Testis (tissue), 2 donors: ENCODE data around the gene MNS1.

Experiments used
- POLR2A ChIP-seq: fragments of 450-650 bp; IDR thresholded peaks from one replicate; pipeline ENCODE4 v1.6.1; 2017; ENCODE audit warnings: antibody characterized with exemption, mild to moderate bottlenecking, moderate library complexity
- TF ChIP-seq, protein P1 (sequence below), 3 experiments: fragments of 450-650 bp in 2 of 3; fragments of 200-600 bp in 1 of 3; sonication (generic) in 1 of 3; IDR thresholded peaks; one replicate each; pipeline ENCODE4 v1.5.1; 2016 to 2019; ENCODE audit warnings: antibody characterized with exemption in 3 of 3, mild to moderate bottlenecking in 2 of 3, moderate library complexity in 1 of 3

DNA sequence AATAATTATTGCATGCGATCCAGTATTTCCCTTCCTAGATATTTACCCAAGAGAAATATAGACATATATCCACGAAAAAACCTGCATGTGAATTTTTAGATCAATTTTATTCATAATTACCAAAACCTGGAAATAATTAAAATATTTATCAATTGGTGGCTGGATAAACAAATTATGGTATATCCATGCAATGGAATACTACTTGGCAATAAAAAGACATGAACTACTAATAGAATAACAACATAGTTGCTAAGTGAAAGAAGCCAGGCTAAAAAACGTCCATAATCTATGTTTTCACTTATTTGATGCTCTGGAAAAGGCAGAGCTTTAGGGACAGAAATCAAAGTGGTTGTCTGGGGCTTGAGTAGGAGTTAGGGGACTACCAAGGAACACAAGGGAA lies 79.0 kb downstream of the MNS1 start:
- TF ChIP-seq, protein P1, sequence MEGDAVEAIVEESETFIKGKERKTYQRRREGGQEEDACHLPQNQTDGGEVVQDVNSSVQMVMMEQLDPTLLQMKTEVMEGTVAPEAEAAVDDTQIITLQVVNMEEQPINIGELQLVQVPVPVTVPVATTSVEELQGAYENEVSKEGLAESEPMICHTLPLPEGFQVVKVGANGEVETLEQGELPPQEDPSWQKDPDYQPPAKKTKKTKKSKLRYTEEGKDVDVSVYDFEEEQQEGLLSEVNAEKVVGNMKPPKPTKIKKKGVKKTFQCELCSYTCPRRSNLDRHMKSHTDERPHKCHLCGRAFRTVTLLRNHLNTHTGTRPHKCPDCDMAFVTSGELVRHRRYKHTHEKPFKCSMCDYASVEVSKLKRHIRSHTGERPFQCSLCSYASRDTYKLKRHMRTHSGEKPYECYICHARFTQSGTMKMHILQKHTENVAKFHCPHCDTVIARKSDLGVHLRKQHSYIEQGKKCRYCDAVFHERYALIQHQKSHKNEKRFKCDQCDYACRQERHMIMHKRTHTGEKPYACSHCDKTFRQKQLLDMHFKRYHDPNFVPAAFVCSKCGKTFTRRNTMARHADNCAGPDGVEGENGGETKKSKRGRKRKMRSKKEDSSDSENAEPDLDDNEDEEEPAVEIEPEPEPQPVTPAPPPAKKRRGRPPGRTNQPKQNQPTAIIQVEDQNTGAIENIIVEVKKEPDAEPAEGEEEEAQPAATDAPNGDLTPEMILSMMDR (IDR thresholded peaks at IDR 0.05), result no peak
- TF ChIP-seq POLR2A, result no peak
